OCI-LY1 (cell line): ENCODE data around the gene ATP8A2.

Experiments
- H2AFZ ChIP-seq: fragments of 200-600 bp; sonication (generic), shearing (Covaris generic); 2 replicates; pipeline ENCODE4 v1.6.0; 2014; ENCODE audit warnings: antibody characterized with exemption, mild to moderate bottlenecking, low read length
- H3F3A ChIP-seq: fragments of 200-600 bp; sonication (generic), shearing (Covaris generic); 2 replicates; pipeline ENCODE4 v1.6.0; 2014; ENCODE audit warnings: mild to moderate bottlenecking, antibody characterized with exemption, low read length, moderate library complexity; ENCODE audit not compliant: insufficient read depth
- H3K27ac ChIP-seq: fragments of 200-600 bp; sonication (generic); 2 replicates; pipeline ENCODE4 v1.5.1; 2014; ENCODE audit warnings: low read length, mixed run types, mild to moderate bottlenecking, low read depth; ENCODE audit not compliant: poor library complexity, severe bottlenecking
- H3K27me3 ChIP-seq: fragments of 200-600 bp; sonication (generic); 2 replicates; pipeline ENCODE4 v1.6.0; 2014; ENCODE audit warnings: antibody characterized with exemption, mild to moderate bottlenecking, low read length, moderate library complexity; ENCODE audit not compliant: insufficient read depth
- H3K36me3 ChIP-seq: fragments of 200-600 bp; sonication (generic); 2 replicates; pipeline ENCODE4 v1.6.1; 2014; ENCODE audit warnings: mild to moderate bottlenecking, antibody characterized with exemption, low read length, moderate library complexity, mixed read lengths; ENCODE audit not compliant: insufficient read depth
- H3K4me1 ChIP-seq: fragments of 200-600 bp; sonication (generic); 2 replicates; pipeline ENCODE4 v1.5.1; 2014; ENCODE audit warnings: mild to moderate bottlenecking, low read length, moderate library complexity; ENCODE audit not compliant: insufficient read depth, severe bottlenecking
- H3K4me2 ChIP-seq: fragments of 200-600 bp; sonication (generic), shearing (Covaris generic); 2 replicates; pipeline ENCODE4 v1.6.1; 2014; ENCODE audit warnings: low read length
- H3K4me3 ChIP-seq: fragments of 200-600 bp; sonication (generic); 2 replicates; pipeline ENCODE4 v1.5.1; 2014; ENCODE audit warnings: low read length, low read depth, mild to moderate bottlenecking, mixed read lengths; ENCODE audit not compliant: poor library complexity, severe bottlenecking
- H3K79me2 ChIP-seq: fragments of 200-600 bp; shearing (Covaris generic); 2 replicates; pipeline ENCODE4 v1.6.1; 2016; ENCODE audit warnings: mixed run types, low read length, mixed read lengths; ENCODE audit not compliant: insufficient read depth
- H3K9ac ChIP-seq: fragments of 200-600 bp; sonication (generic), shearing (Covaris generic); 2 replicates; pipeline ENCODE4 v1.6.1; 2014; ENCODE audit warnings: mild to moderate bottlenecking, low read length, mixed read lengths
- H3K9me2 ChIP-seq: fragments of 200-600 bp; sonication (generic), shearing (Covaris generic); 2 replicates; pipeline ENCODE4 v1.6.1; 2014; ENCODE audit warnings: low read depth, mild to moderate bottlenecking, low read length, mixed read lengths
- H3K9me3 ChIP-seq: fragments of 200-600 bp; shearing (Covaris generic); 2 replicates; pipeline ENCODE4 v1.6.1; 2014; ENCODE audit warnings: low read length, mixed read lengths
- H4K20me1 ChIP-seq: fragments of 200-600 bp; sonication (generic), shearing (Covaris generic); 2 replicates; pipeline ENCODE4 v1.6.0; 2016; ENCODE audit warnings: mild to moderate bottlenecking, low read length; ENCODE audit not compliant: insufficient read depth
- CTCF ChIP-seq: fragments of 200-600 bp; sonication (generic), shearing (Covaris generic); IDR thresholded peaks from 2 replicates; pipeline ENCODE4 v1.5.1; 2017; ENCODE audit warnings: mild to moderate bottlenecking, antibody characterized with exemption, low read length, moderate library complexity, mixed read lengths
- EZH2 ChIP-seq: fragments of 200-600 bp; sonication (generic), shearing (Covaris generic); IDR thresholded peaks from 2 replicates; pipeline ENCODE4 v1.8.0; 2017; ENCODE audit warnings: borderline replicate concordance, mixed run types, mild to moderate bottlenecking, antibody characterized with exemption, low read length, moderate library complexity, mixed read lengths

The ATP8A2 gene

GRCh38 chr13:25409938-25410337, 38.2 kb downstream of the ATP8A2 start:
- H3K4me2 ChIP-seq = no peak overlapping the region
- H3K79me2 ChIP-seq = no peaks in the 10 kb centered on the region
- H3K4me3 ChIP-seq = no peak overlapping the region
- H2AFZ ChIP-seq = no peak overlapping the region
- H3F3A ChIP-seq = no peaks in the 10 kb centered on the region
- no peak overlapping the region for H3K27ac ChIP-seq
- H3K4me1 ChIP-seq = no peaks in the 10 kb centered on the region
- no peak for TF ChIP-seq EZH2
- no peak for TF ChIP-seq CTCF
- no peaks in the 10 kb centered on the region for H3K36me3 ChIP-seq
- no peaks in the 10 kb centered on the region; the same call in 1 of the 2 replicates for H3K27me3 ChIP-seq
- H3K9me3 ChIP-seq = 0 out of 2 replicates have a peak, but pooled peaks cover 6% of the 10 kb centered on the region
- no peaks in the 10 kb centered on the region for H4K20me1 ChIP-seq
- H3K9me2 ChIP-seq = no peaks in the 10 kb centered on the region
- H3K9ac ChIP-seq = no peak overlapping the region

GRCh38 chr13:25415241-25415640, 43.5 kb downstream of the ATP8A2 start:
- Histone ChIP-seq H4K20me1 (no peaks in the 10 kb centered on the region), H3K9ac (no peak overlapping the region), H3K27ac (no peak overlapping the region), H3K9me2 (no peaks in the 10 kb centered on the region), H3K4me3 (no peak overlapping the region), H3K9me3 (0 out of 2 replicates have a peak, but pooled peaks cover 6% of the 10 kb centered on the region), H3K79me2 (no peaks in the 10 kb centered on the region), H3K4me2 (no peak overlapping the region), H3F3A (no peaks in the 10 kb centered on the region), H2AFZ (no peak overlapping the region), H3K27me3 (no peaks in the 10 kb centered on the region; the same call in 1 of the 2 replicates), H3K4me1 (no peaks in the 10 kb centered on the region), H3K36me3 (no peaks in the 10 kb centered on the region)
- no peak for TF ChIP-seq EZH2

GRCh38 chr13:25417535-25417934, 45.8 kb downstream of the ATP8A2 start:
- Histone ChIP-seq H3K27ac (no peak overlapping the region), H3K9ac (no peak overlapping the region), H3K9me3 (no peaks in the 10 kb centered on the region), H3K9me2 (no peaks in the 10 kb centered on the region), H3K4me2 (no peak overlapping the region), H3K4me3 (no peak overlapping the region), H3K36me3 (no peaks in the 10 kb centered on the region), H3K79me2 (no peaks in the 10 kb centered on the region), H2AFZ (no peak overlapping the region), H4K20me1 (no peaks in the 10 kb centered on the region), H3K4me1 (no peaks in the 10 kb centered on the region), H3K27me3 (no peaks in the 10 kb centered on the region; the same call in 1 of the 2 replicates), H3F3A (no peaks in the 10 kb centered on the region)
- TF ChIP-seq EZH2 (no peak), CTCF (no peak)

- Histone ChIP-seq H3K9me3 (no peaks in the 10 kb centered on the region), H3K27ac (no peak overlapping the region), H3F3A (no peaks in the 10 kb centered on the region), H3K27me3 (no peaks in the 10 kb centered on the region; the same call in 1 of the 2 replicates), H3K4me1 (no peaks in the 10 kb centered on the region), H3K9ac (no peak overlapping the region), H3K79me2 (no peaks in the 10 kb centered on the region), H3K4me3 (no peak overlapping the region), H3K36me3 (no peaks in the 10 kb centered on the region), H2AFZ (no peak overlapping the region), H4K20me1 (no peaks in the 10 kb centered on the region), H3K9me2 (no peaks in the 10 kb centered on the region), H3K4me2 (no peak overlapping the region)
- TF ChIP-seq EZH2 = no peak
- no peak for TF ChIP-seq CTCF
These were observed 48.4 kb downstream of the ATP8A2 start for GRCh38 chr13:25420161-25420560.
